ENCODE results near the gene CABYR.

Gene CABYR

GRCh38 chr18:24153397-24153796 is 14.5 kb downstream of the CABYR start:
- DNase-seq (ENCODE audit: low read depth in 1 of 2, low spot score in 1 of 2), result no peak
- no peaks in the 10 kb centered on the region for H3K27me3 ChIP-seq (ENCODE audit: insufficient read depth, poor library complexity, severe bottlenecking)
- no peak overlapping the region for H3K4me3 ChIP-seq (replicated peaks; ENCODE audit: insufficient read depth, low read length)
- TF ChIP-seq GABPA (IDR thresholded peaks at IDR 0.05; ENCODE audit: low read depth) (no peak), CTCF (IDR thresholded peaks at IDR 0.05; ENCODE audit: insufficient read depth, low read length) (no peak), REST (IDR thresholded peaks at IDR 0.05; ENCODE audit: insufficient replicate concordance, low read depth) (no peak), SPI1 (IDR thresholded peaks at IDR 0.05; ENCODE audit: borderline replicate concordance, low read depth) (no peak), POLR2AphosphoS5 (IDR thresholded peaks at IDR 0.05; ENCODE audit: low read depth) (no peak)
- no peak overlapping the region for H3K27ac ChIP-seq (replicated peaks)

GRCh38 chr18:24157855-24158254 is 19.0 kb downstream of the CABYR start:
- no peak overlapping the region for H3K4me3 ChIP-seq (replicated peaks; ENCODE audit: insufficient read depth, low read length)
- no peak for DNase-seq (ENCODE audit: low read depth in 1 of 2, low spot score in 1 of 2)
- no peaks in the 10 kb centered on the region for H3K27me3 ChIP-seq (ENCODE audit: insufficient read depth, poor library complexity, severe bottlenecking)
- TF ChIP-seq POLR2AphosphoS5 (IDR thresholded peaks at IDR 0.05; ENCODE audit: low read depth) (no peak), CTCF (IDR thresholded peaks at IDR 0.05; ENCODE audit: insufficient read depth, low read length) (no peak), REST (IDR thresholded peaks at IDR 0.05; ENCODE audit: insufficient replicate concordance, low read depth) (no peak), SPI1 (IDR thresholded peaks at IDR 0.05; ENCODE audit: borderline replicate concordance, low read depth) (no peak), GABPA (IDR thresholded peaks at IDR 0.05; ENCODE audit: low read depth) (no peak)
- no peak overlapping the region for H3K27ac ChIP-seq (replicated peaks)

- DNase-seq (ENCODE audit: low read depth in 1 of 2, low spot score in 1 of 2), result no peak
- H3K27me3 ChIP-seq (ENCODE audit: insufficient read depth, poor library complexity, severe bottlenecking), result no peaks in the 10 kb centered on the region
- H3K27ac ChIP-seq (replicated peaks), result no peak overlapping the region
- H3K4me3 ChIP-seq (replicated peaks; ENCODE audit: insufficient read depth, low read length), result no peak overlapping the region
- TF ChIP-seq SPI1 (IDR thresholded peaks at IDR 0.05; ENCODE audit: borderline replicate concordance, low read depth) (no peak), POLR2AphosphoS5 (IDR thresholded peaks at IDR 0.05; ENCODE audit: low read depth) (no peak), CTCF (IDR thresholded peaks at IDR 0.05; ENCODE audit: insufficient read depth, low read length) (no peak), GABPA (IDR thresholded peaks at IDR 0.05; ENCODE audit: low read depth) (no peak), REST (IDR thresholded peaks at IDR 0.05; ENCODE audit: insufficient replicate concordance, low read depth) (no peak)
Measured at GRCh38 chr18:24160086-24160485, 21.2 kb downstream of the CABYR start.

Measured in HL-60 (cell line).